ENCODE data around the gene SLC41A3.
"Not testable (repeated sequence)": the region's sequence is repeated elsewhere in the genome, so short reads cannot be mapped to it uniquely, and the experiment has no call there.

SLC41A3 gene

GRCh38 chr3:126080970-126081369 lies 3.0 kb downstream of the SLC41A3 start:
- no peak for DNase-seq

GRCh38 chr3:126078866-126079265 lies 5.1 kb downstream of the SLC41A3 start:
- no peak for DNase-seq

- no peak for DNase-seq
Observed at GRCh38 chr3:126077754-126078153, 6.2 kb downstream of the SLC41A3 start.

- no peak for DNase-seq
Observed at GRCh38 chr3:126076140-126076539, 7.8 kb downstream of the SLC41A3 start.

- no peak for DNase-seq
Observed at GRCh38 chr3:126070146-126070545, 13.8 kb downstream of the SLC41A3 start.

GRCh38 chr3:126067959-126068358 lies 16.0 kb downstream of the SLC41A3 start:
- no peak for DNase-seq

GRCh38 chr3:126066676-126067075 lies 17.2 kb downstream of the SLC41A3 start:
- not testable (repeated sequence) for DNase-seq

- no peak for DNase-seq
Observed at GRCh38 chr3:126065876-126066275, 18.0 kb downstream of the SLC41A3 start.

GRCh38 chr3:126064627-126065258 lies 19.2 kb downstream of the SLC41A3 start:
- no peak for DNase-seq

GRCh38 chr3:126063358-126063965 lies 20.5 kb downstream of the SLC41A3 start:
- no peak for DNase-seq

GRCh38 chr3:126061301-126062032 lies 22.5 kb downstream of the SLC41A3 start:
- DNase-seq: no peak

GRCh38 chr3:126060613-126061145 lies 23.2 kb downstream of the SLC41A3 start:
- DNase-seq: no peak

GRCh38 chr3:126058666-126059065 lies 25.3 kb downstream of the SLC41A3 start:
- DNase-seq: no peak

GRCh38 chr3:126057936-126058335 lies 26.0 kb downstream of the SLC41A3 start:
- no peak for DNase-seq

GRCh38 chr3:126057501-126057819 lies 26.5 kb downstream of the SLC41A3 start:
- no peak for DNase-seq

GRCh38 chr3:126056681-126057500 lies 27.0 kb downstream of the SLC41A3 start:
- no peak for DNase-seq

- no peak for DNase-seq
Observed at GRCh38 chr3:126056088-126056487, 27.8 kb downstream of the SLC41A3 start.

- no peak for DNase-seq
Observed at GRCh38 chr3:126054870-126055269, 29.1 kb downstream of the SLC41A3 start.

- DNase-seq: no peak
Observed at GRCh38 chr3:126053949-126054569, 29.9 kb downstream of the SLC41A3 start.

GRCh38 chr3:126053513-126053912 lies 30.4 kb downstream of the SLC41A3 start:
- no peak for DNase-seq

GRCh38 chr3:126052196-126053058 lies 31.5 kb downstream of the SLC41A3 start:
- DNase-seq: no peak

GRCh38 chr3:126051741-126052140 lies 32.2 kb downstream of the SLC41A3 start:
- no peak for DNase-seq
